Suprapubic skin (tissue), 4 donors: ENCODE data around the gene SLC9A6. TPM values are rescaled to one million over a fixed set of nuclear protein-coding genes. Genes with fewer than 3 reads are reported as not detected.

ENCODE experiments used
- DNase-seq, 2 donors: peaks; one replicate each; pipeline ENCODE4 v3.0.0-alpha.2; 2019; ENCODE audit warnings: low spot score in 2 of 2
- H3K27ac ChIP-seq: fragments of 200-600 bp; sonication (generic); one replicate; pipeline ENCODE4 v1.5.1; 2019
- H3K27me3 ChIP-seq: fragments of 200-600 bp; sonication (generic); one replicate; pipeline ENCODE4 v1.5.1; 2019
- H3K36me3 ChIP-seq: fragments of 200-600 bp; sonication (generic); one replicate; pipeline ENCODE4 v1.5.1; 2019
- H3K4me1 ChIP-seq: fragments of 200-600 bp; sonication (generic); one replicate; pipeline ENCODE4 v1.5.1; 2019
- H3K4me3 ChIP-seq: fragments of 200-600 bp; sonication (generic); one replicate; pipeline ENCODE4 v1.5.1; 2019; ENCODE audit warnings: mild to moderate bottlenecking
- H3K9me3 ChIP-seq: fragments of 200-600 bp; sonication (generic); one replicate; pipeline ENCODE4 v1.5.1; 2019
- CTCF ChIP-seq, 2 donors: fragments of 200-600 bp in 1 of 2; fragments of 450-650 bp in 1 of 2; sonication (generic) in 1 of 2; IDR thresholded peaks; one replicate each; pipeline ENCODE4 v1.5.1; 2016 to 2019; ENCODE audit warnings: antibody characterized with exemption in 2 of 2, mild to moderate bottlenecking in 1 of 2, moderate library complexity in 1 of 2
- EP300 ChIP-seq: sonication (generic); formaldehyde crosslinking; IDR thresholded peaks from one replicate; pipeline ENCODE4 v1.6.1; 2017; ENCODE audit warnings: antibody characterized with exemption
- POLR2A ChIP-seq, 2 donors: fragments of 450-650 bp; IDR thresholded peaks; one replicate each; pipeline ENCODE4 v1.6.1; 2017; ENCODE audit warnings: antibody characterized with exemption in 2 of 2, mild to moderate bottlenecking in 2 of 2, moderate library complexity in 2 of 2
- POLR2AphosphoS5 ChIP-seq, 3 donors: sonication (generic); formaldehyde crosslinking; IDR thresholded peaks; one replicate each; pipeline ENCODE4 v1.6.1; 2017; ENCODE audit warnings: antibody characterized with exemption in 3 of 3
- WGBS: methylation state at CpG from one replicate; pipeline ENCODE4 v1.1.5; 2018; 5-methylcytosine and 5-hydroxymethylcytosine counted together
- total RNA-seq, 4 donors: library from RNA; depleted of rRNA; stranded (reverse); fragments of >200 nt; gene quantifications; one replicate each; pipeline ENCODE4 v1.1.0, GENCODE V29; 2016

SLC9A6 gene
- total RNA-seq, 4 donors from 2014 or later: 12.5 to 17.1 (median 15.3) TPM

- 63% methylated on average over 3 of the region's 3 CpGs for WGBS
- no peak for DNase-seq
- H3K27ac ChIP-seq: no peak overlapping the region
- no peak for TF ChIP-seq POLR2AphosphoS5 (IDR thresholded peaks at IDR 0.05)
- TF ChIP-seq EP300: no peak
- no peak for TF ChIP-seq POLR2A (IDR thresholded peaks at IDR 0.05)
- TF ChIP-seq CTCF (IDR thresholded peaks at IDR 0.05): no peak
- no peaks in the 10 kb centered on the region for H3K9me3 ChIP-seq
- H3K4me3 ChIP-seq: no peak overlapping the region
- H3K27me3 ChIP-seq: no peaks in the 10 kb centered on the region
- H3K4me1 ChIP-seq: peaks cover 3% of the 10 kb centered on the region
- no peaks in the 10 kb centered on the region for H3K36me3 ChIP-seq
Measured at GRCh38 chrX:136051611-136052010, 66.4 kb downstream of the SLC9A6 start.

- 53% methylated on average over 5 of the region's 5 CpGs for WGBS
Measured at GRCh38 chrX:136055651-136056221, 70.5 kb downstream of the SLC9A6 start.

GRCh38 chrX:136057567-136057966 is 72.3 kb downstream of the SLC9A6 start:
- Histone ChIP-seq H3K27ac (no peak overlapping the region), H3K4me1 (no peaks in the 10 kb centered on the region), H3K36me3 (no peaks in the 10 kb centered on the region), H3K4me3 (no peak overlapping the region), H3K27me3 (no peaks in the 10 kb centered on the region), H3K9me3 (no peaks in the 10 kb centered on the region)
- TF ChIP-seq CTCF (IDR thresholded peaks at IDR 0.05): no peak
- no peak for TF ChIP-seq EP300
- no peak for TF ChIP-seq POLR2A (IDR thresholded peaks at IDR 0.05)
- no peak for TF ChIP-seq POLR2AphosphoS5 (IDR thresholded peaks at IDR 0.05)
- 67% methylated on average over 4 of the region's 4 CpGs for WGBS
- DNase-seq: no peak

More at GRCh38 chrX:136055651-136056221, 70.5 kb downstream of the SLC9A6 start:
- TF ChIP-seq CTCF (IDR thresholded peaks at IDR 0.05): no peak
- no peak for TF ChIP-seq POLR2A (IDR thresholded peaks at IDR 0.05)
- peak; percentile 97 for TF ChIP-seq EP300
- Histone ChIP-seq H3K9me3 (no peaks in the 10 kb centered on the region), H3K36me3 (no peaks in the 10 kb centered on the region), H3K27me3 (no peaks in the 10 kb centered on the region), H3K4me3 (no peak overlapping the region), H3K27ac (peak overlapping the region; percentile 76), H3K4me1 (no peaks in the 10 kb centered on the region)
- no peak for DNase-seq

- WGBS: 90% methylated on average over 2 of the region's 2 CpGs
- H3K27me3 ChIP-seq: no peaks in the 10 kb centered on the region
- no peak for TF ChIP-seq EP300
- no peak for TF ChIP-seq POLR2AphosphoS5 (IDR thresholded peaks at IDR 0.05)
- no peak for TF ChIP-seq POLR2A (IDR thresholded peaks at IDR 0.05)
- TF ChIP-seq CTCF (IDR thresholded peaks at IDR 0.05): no peak
- no peak overlapping the region for H3K27ac ChIP-seq
- H3K4me3 ChIP-seq: no peak overlapping the region
- no peaks in the 10 kb centered on the region for H3K4me1 ChIP-seq
- H3K9me3 ChIP-seq: no peaks in the 10 kb centered on the region
- no peak for DNase-seq
- no peaks in the 10 kb centered on the region for H3K36me3 ChIP-seq
Measured at GRCh38 chrX:136059350-136059749, 74.1 kb downstream of the SLC9A6 start.

DNA sequence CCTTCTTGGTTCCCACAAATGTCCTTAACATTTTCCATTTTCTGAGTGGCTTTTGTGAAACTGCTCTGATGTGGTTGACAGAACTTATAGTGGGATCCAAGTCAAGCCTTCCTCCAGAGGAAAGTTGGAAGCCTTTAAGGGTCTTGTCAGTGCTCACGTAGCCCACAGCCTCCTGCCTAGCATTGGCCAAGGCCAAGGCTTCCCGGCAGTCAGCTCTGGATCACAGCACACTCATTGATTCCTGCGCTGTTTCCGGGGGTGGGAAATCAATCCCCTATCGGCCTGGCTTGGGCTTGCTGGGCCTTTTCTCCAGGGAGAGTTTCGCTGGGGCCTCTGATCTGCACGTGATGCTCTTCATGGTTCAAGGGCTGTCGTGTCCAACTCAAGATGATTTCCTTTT is 76.1 kb downstream of the SLC9A6 start:
- Histone ChIP-seq H3K4me3 (no peak overlapping the region), H3K4me1 (peaks cover 3% of the 10 kb centered on the region), H3K9me3 (no peaks in the 10 kb centered on the region), H3K27ac (no peak overlapping the region), H3K27me3 (no peaks in the 10 kb centered on the region), H3K36me3 (no peaks in the 10 kb centered on the region)
- DNase-seq: no peak
- TF ChIP-seq POLR2AphosphoS5 (IDR thresholded peaks at IDR 0.05) (no peak), CTCF (IDR thresholded peaks at IDR 0.05) (no peak), EP300 (no peak), POLR2A (IDR thresholded peaks at IDR 0.05) (no peak)
- 76% methylated on average over 8 of the region's 8 CpGs for WGBS
